ENCODE results near the gene ATP2C2.

ATP2C2 gene

GRCh38 chr16:84499638-84500037 lies 131.3 kb downstream of the ATP2C2 start:
- DNase-seq (ENCODE audit: low spot score) (peak; percentile 28), ATAC-seq (ENCODE audit: low read depth) (no peak)
- no peaks in the 10 kb centered on the region for H3K9me3 ChIP-seq (ENCODE audit: severe bottlenecking)
- H3K4me1 ChIP-seq (ENCODE audit: insufficient read depth, poor library complexity, severe bottlenecking) = peaks cover 45% of the 10 kb centered on the region
- TF ChIP-seq, protein P1, sequence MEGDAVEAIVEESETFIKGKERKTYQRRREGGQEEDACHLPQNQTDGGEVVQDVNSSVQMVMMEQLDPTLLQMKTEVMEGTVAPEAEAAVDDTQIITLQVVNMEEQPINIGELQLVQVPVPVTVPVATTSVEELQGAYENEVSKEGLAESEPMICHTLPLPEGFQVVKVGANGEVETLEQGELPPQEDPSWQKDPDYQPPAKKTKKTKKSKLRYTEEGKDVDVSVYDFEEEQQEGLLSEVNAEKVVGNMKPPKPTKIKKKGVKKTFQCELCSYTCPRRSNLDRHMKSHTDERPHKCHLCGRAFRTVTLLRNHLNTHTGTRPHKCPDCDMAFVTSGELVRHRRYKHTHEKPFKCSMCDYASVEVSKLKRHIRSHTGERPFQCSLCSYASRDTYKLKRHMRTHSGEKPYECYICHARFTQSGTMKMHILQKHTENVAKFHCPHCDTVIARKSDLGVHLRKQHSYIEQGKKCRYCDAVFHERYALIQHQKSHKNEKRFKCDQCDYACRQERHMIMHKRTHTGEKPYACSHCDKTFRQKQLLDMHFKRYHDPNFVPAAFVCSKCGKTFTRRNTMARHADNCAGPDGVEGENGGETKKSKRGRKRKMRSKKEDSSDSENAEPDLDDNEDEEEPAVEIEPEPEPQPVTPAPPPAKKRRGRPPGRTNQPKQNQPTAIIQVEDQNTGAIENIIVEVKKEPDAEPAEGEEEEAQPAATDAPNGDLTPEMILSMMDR (IDR thresholded peaks at IDR 0.05; ENCODE audit: poor library complexity, severe bottlenecking) = no peak
- H3K27ac ChIP-seq (ENCODE audit: poor library complexity, severe bottlenecking) = peak overlapping the region; percentile 96
- no peak overlapping the region for H3K4me3 ChIP-seq (ENCODE audit: severe bottlenecking)
- no peaks in the 10 kb centered on the region for H3K27me3 ChIP-seq (ENCODE audit: insufficient read depth, poor library complexity, severe bottlenecking)
- H3K36me3 ChIP-seq (ENCODE audit: low read depth) = peaks cover 82% of the 10 kb centered on the region

DNA sequence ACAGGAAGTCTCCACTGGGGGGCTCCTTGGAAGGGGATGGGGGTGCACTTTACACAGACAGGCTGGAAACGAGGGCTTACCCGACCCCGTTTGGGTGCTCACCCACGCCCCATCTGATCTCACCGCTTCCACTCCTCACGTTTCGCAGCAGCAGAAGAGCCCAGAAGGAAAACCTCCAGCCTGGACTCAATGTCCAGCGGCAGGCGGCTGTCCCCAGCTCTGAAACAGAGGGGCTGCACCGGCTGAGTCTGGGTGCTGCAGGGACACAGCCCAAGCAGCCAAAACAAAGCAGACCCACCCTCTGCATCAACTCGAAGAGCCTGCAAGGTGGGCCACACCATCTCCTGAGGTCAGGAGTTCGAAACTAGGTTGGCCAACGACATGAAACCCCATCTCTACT lies 132.2 kb downstream of the ATP2C2 start:
- Histone ChIP-seq H3K4me3 (ENCODE audit: severe bottlenecking) (no peak overlapping the region), H3K4me1 (ENCODE audit: insufficient read depth, poor library complexity, severe bottlenecking) (peaks cover 49% of the 10 kb centered on the region), H3K27me3 (ENCODE audit: insufficient read depth, poor library complexity, severe bottlenecking) (no peaks in the 10 kb centered on the region), H3K36me3 (ENCODE audit: low read depth) (peaks cover 73% of the 10 kb centered on the region), H3K27ac (ENCODE audit: poor library complexity, severe bottlenecking) (peak overlapping the region; percentile 96), H3K9me3 (ENCODE audit: severe bottlenecking) (no peaks in the 10 kb centered on the region)
- ATAC-seq (ENCODE audit: low read depth) (no peak), DNase-seq (ENCODE audit: low spot score) (peak; percentile 45)
- TF ChIP-seq, protein P1 (IDR thresholded peaks at IDR 0.05; ENCODE audit: poor library complexity, severe bottlenecking) = no peak

- Histone ChIP-seq H3K36me3 (ENCODE audit: low read depth) (peaks cover 66% of the 10 kb centered on the region), H3K4me3 (ENCODE audit: severe bottlenecking) (no peak overlapping the region), H3K27me3 (ENCODE audit: insufficient read depth, poor library complexity, severe bottlenecking) (no peaks in the 10 kb centered on the region), H3K27ac (ENCODE audit: poor library complexity, severe bottlenecking) (peak overlapping the region; percentile 96), H3K9me3 (ENCODE audit: severe bottlenecking) (no peaks in the 10 kb centered on the region), H3K4me1 (ENCODE audit: insufficient read depth, poor library complexity, severe bottlenecking) (peaks cover 56% of the 10 kb centered on the region)
- peak; percentile 97 for DNase-seq (ENCODE audit: low spot score)
- TF ChIP-seq, protein P1 (IDR thresholded peaks at IDR 0.05; ENCODE audit: poor library complexity, severe bottlenecking) = no peak
- ATAC-seq (ENCODE audit: low read depth) = peak; percentile 63
These were observed 132.9 kb downstream of the ATP2C2 start for GRCh38 chr16:84501077-84501735.

DNA sequence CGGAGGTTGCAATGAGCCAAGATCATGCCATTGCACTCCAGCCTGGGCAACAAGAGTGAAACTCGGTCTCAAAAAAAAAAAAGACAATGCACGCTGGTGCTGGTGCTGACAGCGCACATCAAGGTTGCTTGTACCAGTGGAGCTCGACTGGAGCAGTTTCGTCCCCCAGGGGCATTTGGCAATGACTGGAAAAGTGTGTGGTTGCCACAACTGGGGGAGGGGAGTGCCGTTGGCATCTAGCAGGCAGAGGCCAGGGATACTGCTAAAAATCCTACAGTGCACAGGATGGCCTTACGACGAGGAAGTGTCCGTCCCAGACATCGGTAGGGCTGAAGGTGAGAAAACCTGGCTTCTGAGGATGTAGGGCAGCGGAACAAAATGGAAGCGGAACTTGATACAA lies 133.7 kb downstream of the ATP2C2 start:
- TF ChIP-seq, protein P1 (IDR thresholded peaks at IDR 0.05; ENCODE audit: poor library complexity, severe bottlenecking) = no peak
- ATAC-seq (ENCODE audit: low read depth) (no peak), DNase-seq (ENCODE audit: low spot score) (peak; percentile 67)
- Histone ChIP-seq H3K27me3 (ENCODE audit: insufficient read depth, poor library complexity, severe bottlenecking) (no peaks in the 10 kb centered on the region), H3K4me3 (ENCODE audit: severe bottlenecking) (no peak overlapping the region), H3K9me3 (ENCODE audit: severe bottlenecking) (no peaks in the 10 kb centered on the region), H3K36me3 (ENCODE audit: low read depth) (peaks cover 57% of the 10 kb centered on the region), H3K27ac (ENCODE audit: poor library complexity, severe bottlenecking) (peak overlapping the region; percentile 96), H3K4me1 (ENCODE audit: insufficient read depth, poor library complexity, severe bottlenecking) (peaks cover 57% of the 10 kb centered on the region)

- Histone ChIP-seq H3K27ac (ENCODE audit: poor library complexity, severe bottlenecking) (peak overlapping the region; percentile 96), H3K4me3 (ENCODE audit: severe bottlenecking) (no peak overlapping the region), H3K4me1 (ENCODE audit: insufficient read depth, poor library complexity, severe bottlenecking) (peaks cover 57% of the 10 kb centered on the region), H3K36me3 (ENCODE audit: low read depth) (peaks cover 52% of the 10 kb centered on the region), H3K27me3 (ENCODE audit: insufficient read depth, poor library complexity, severe bottlenecking) (no peaks in the 10 kb centered on the region), H3K9me3 (ENCODE audit: severe bottlenecking) (no peaks in the 10 kb centered on the region)
- DNase-seq (ENCODE audit: low spot score) (peak; percentile 11), ATAC-seq (ENCODE audit: low read depth) (no peak)
- TF ChIP-seq, protein P1 (IDR thresholded peaks at IDR 0.05; ENCODE audit: poor library complexity, severe bottlenecking) = no peak
These were observed 134.2 kb downstream of the ATP2C2 start for GRCh38 chr16:84502581-84502980.
